Caco-2 (cell line): ENCODE measurements around the gene TINAG. TPM values are rescaled to one million over a fixed set of nuclear protein-coding genes. Genes with fewer than 3 reads are reported as not detected.

ENCODE experiments used
- BruUV-seq: library from RNA; stranded (reverse); fragments of 400-500 nt; replicated peaks from 2 replicates; lab custom pipeline; 2021; lab: Mats Ljungman, UMichigan
- CTCF ChIA-PET: fragments of 300-600 bp; sonication (Branson Sonifier 250); formaldehyde crosslinking; loops from one replicate; lab custom pipeline; 2022; ENCODE audit warnings: antibody characterized with exemption; lab: Charles Lee
- POLR2A ChIA-PET: fragments of 300-600 bp; sonication (Branson Sonifier 250); formaldehyde crosslinking; loops from one replicate; lab custom pipeline; 2022; ENCODE audit warnings: antibody characterized with exemption; lab: Charles Lee
- DNase-seq, 2 experiments: peaks; one replicate each; pipeline versions ENCODE4 v3.0.0 to v3.0.0-alpha.2; 2020 to 2022
- H3K27me3 ChIP-seq: replicated peaks from 2 replicates; pipeline ENCODE4 v1.6.0; 2011; ENCODE audit warnings: low read length; ENCODE audit not compliant: control insufficient read depth, insufficient read depth
- H3K36me3 ChIP-seq: 2 replicates; pipeline ENCODE4 v1.5.1; 2011; ENCODE audit warnings: low read length; ENCODE audit not compliant: control insufficient read depth, insufficient read depth
- H3K4me1 ChIP-seq: fragments of 250-450 bp; sonication (Bioruptor Pico); 2 replicates; pipeline ENCODE4 v1.5.1; 2020; ENCODE audit warnings: mild to moderate bottlenecking
- H3K4me3 ChIP-seq: 2 replicates; pipeline ENCODE4 v1.5.1; 2011; ENCODE audit warnings: low read depth, mild to moderate bottlenecking, control low read depth, low read length
- H3K9me3 ChIP-seq: fragments of 250-450 bp; sonication (Bioruptor Pico); 2 replicates; pipeline ENCODE4 v1.5.1; 2020; ENCODE audit warnings: mild to moderate bottlenecking, moderate library complexity
- H3K27ac Mint-ChIP-seq: one replicate; pipeline ENCODE4 v1.8.0; 2022; ENCODE audit warnings: mixed read lengths; ENCODE audit not compliant: unreplicated experiment
- H3K27me3 Mint-ChIP-seq: one replicate; pipeline ENCODE4 v1.8.0; 2022; ENCODE audit warnings: mixed read lengths; ENCODE audit not compliant: insufficient read depth, unreplicated experiment
- H3K36me3 Mint-ChIP-seq: one replicate; pipeline ENCODE4 v1.8.0; 2022; ENCODE audit warnings: mild to moderate bottlenecking, mixed read lengths; ENCODE audit not compliant: insufficient read depth, unreplicated experiment
- H3K4me1 Mint-ChIP-seq: one replicate; pipeline ENCODE4 v1.8.0; 2022; ENCODE audit warnings: low read depth, mixed read lengths; ENCODE audit not compliant: unreplicated experiment
- H3K4me3 Mint-ChIP-seq: one replicate; pipeline ENCODE4 v1.8.0; 2022; ENCODE audit warnings: mild to moderate bottlenecking, moderate library complexity, mixed read lengths; ENCODE audit not compliant: unreplicated experiment
- H3K9me3 Mint-ChIP-seq: one replicate; pipeline ENCODE4 v1.8.0; 2022; ENCODE audit warnings: mixed read lengths; ENCODE audit not compliant: unreplicated experiment
- intact Hi-C: fragments of 100-400 bp; cut with micrococcal nuclease; formaldehyde crosslinking; loops from one replicate; pipeline ENCODE4 v1.10.0; 2022; ENCODE audit not compliant: unreplicated experiment
- total RNA-seq: library from RNA; stranded (reverse); gene quantifications from 2 replicates; pipeline ENCODE4 v1.2.3, GENCODE V29; 2022
- TF ChIP-seq, protein P1 (sequence below), 2 experiments: fragments of 200-600 bp in 1 of 2; IDR thresholded peaks; 1 replicate in 1 of 2; 2 replicates in 1 of 2; pipeline versions ENCODE4 v1.5.1 to v1.8.0; 2011 to 2022; ENCODE audit warnings: antibody characterized with exemption in 1 of 2, control low read depth in 1 of 2, inconsistent platforms in 1 of 2, low read depth in 1 of 2, low read length in 1 of 2, mild to moderate bottlenecking in 1 of 2, moderate library complexity in 1 of 2; ENCODE audit not compliant: insufficient read depth in 1 of 2, severe bottlenecking in 1 of 2, unreplicated experiment in 1 of 2

The TINAG gene
- total RNA-seq, 1 experiment from 2014 or later: not detected

DNA sequence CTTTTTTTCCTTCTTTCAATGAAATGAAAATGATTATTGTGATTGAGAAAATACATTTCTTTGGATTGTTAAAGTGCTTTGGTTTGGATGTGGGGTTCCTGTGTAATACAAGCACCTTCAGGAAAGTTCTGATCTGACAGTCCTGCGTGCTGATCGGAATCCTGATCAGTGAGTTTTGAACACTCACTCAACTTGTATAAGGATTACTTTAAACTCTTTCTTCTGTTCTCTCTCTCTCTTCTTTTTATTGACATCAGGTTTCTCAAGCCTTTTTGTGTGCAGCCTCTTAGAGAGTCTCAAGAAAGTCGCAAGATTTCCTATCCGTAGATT lies 710 bp downstream of the TINAG start:
- TF ChIP-seq, protein P1, sequence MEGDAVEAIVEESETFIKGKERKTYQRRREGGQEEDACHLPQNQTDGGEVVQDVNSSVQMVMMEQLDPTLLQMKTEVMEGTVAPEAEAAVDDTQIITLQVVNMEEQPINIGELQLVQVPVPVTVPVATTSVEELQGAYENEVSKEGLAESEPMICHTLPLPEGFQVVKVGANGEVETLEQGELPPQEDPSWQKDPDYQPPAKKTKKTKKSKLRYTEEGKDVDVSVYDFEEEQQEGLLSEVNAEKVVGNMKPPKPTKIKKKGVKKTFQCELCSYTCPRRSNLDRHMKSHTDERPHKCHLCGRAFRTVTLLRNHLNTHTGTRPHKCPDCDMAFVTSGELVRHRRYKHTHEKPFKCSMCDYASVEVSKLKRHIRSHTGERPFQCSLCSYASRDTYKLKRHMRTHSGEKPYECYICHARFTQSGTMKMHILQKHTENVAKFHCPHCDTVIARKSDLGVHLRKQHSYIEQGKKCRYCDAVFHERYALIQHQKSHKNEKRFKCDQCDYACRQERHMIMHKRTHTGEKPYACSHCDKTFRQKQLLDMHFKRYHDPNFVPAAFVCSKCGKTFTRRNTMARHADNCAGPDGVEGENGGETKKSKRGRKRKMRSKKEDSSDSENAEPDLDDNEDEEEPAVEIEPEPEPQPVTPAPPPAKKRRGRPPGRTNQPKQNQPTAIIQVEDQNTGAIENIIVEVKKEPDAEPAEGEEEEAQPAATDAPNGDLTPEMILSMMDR (IDR thresholded peaks at IDR 0.05; ENCODE audit: insufficient read depth in 1 of 2, low read depth in 1 of 2, low read length in 1 of 2, severe bottlenecking in 1 of 2, unreplicated experiment in 1 of 2): no peak
- H3K36me3 Mint-ChIP-seq: no peaks in the 10 kb centered on the region
- H3K27me3 ChIP-seq: no peaks in the 10 kb centered on the region
- H3K9me3 Mint-ChIP-seq: no peaks in the 10 kb centered on the region
- intact Hi-C loops: no loop called here
- no peaks in the 10 kb centered on the region for H3K36me3 ChIP-seq
- H3K27me3 Mint-ChIP-seq: no peaks in the 10 kb centered on the region
- H3K4me1 ChIP-seq: peaks cover 10% of the 10 kb centered on the region; the same call in 1 of the 2 replicates
- BruUV-seq: no TSS peak
- H3K4me3 Mint-ChIP-seq: no peak overlapping the region
- no peak for DNase-seq
- H3K4me1 Mint-ChIP-seq: no peaks in the 10 kb centered on the region
- CTCF ChIA-PET: no interaction called here
- H3K4me3 ChIP-seq: no peak overlapping the region
- no peak overlapping the region for H3K27ac Mint-ChIP-seq
- H3K9me3 ChIP-seq: no peaks in the 10 kb centered on the region
- POLR2A ChIA-PET: no interaction called here

DNA sequence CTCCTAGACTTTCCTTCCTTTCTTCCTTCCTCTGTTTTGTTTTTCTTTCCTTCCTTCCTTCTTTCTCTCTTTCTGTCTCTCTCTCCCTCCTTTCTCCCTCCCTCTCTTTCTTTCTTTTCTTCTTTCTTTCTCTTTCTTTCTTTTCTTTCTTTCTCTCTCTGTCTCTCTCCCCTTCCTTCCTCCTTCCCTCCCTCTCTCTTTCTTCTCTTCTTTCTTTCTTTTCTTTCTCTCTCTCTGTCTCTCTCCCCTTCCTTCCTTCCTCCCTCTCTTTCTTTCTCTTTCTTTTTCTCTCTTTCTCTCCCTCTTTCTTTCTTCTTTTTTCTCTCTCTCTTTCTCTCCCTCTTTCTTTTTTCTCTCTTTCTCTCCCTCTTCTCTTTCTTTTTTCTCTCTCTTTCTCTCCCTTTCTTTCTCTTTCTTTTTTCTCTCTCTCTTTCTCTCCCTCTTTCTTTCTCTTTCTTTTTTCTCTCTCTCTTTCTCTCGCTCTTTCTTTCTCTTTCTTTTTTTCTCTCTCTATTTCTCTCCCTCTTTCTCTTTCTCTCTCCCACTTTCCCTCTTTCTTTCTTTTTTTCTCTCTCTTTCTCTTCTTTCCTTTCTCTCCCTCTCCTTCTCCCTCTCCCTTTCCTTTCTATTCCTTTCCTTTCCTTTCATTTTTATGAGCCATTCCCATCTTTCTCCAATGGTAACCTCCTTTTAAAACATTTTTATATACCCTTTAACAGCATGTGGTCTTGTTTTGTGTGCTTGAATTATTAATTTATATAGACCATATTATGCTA lies 2.3 kb downstream of the TINAG start:
- DNase-seq: no peak
- Mint-ChIP-seq H3K9me3 (no peaks in the 10 kb centered on the region), H3K4me3 (no peak overlapping the region), H3K36me3 (no peaks in the 10 kb centered on the region), H3K27ac (no peak overlapping the region), H3K4me1 (no peaks in the 10 kb centered on the region), H3K27me3 (no peaks in the 10 kb centered on the region)
- CTCF ChIA-PET: no interaction called here
- TF ChIP-seq, protein P1 (IDR thresholded peaks at IDR 0.05; ENCODE audit: insufficient read depth in 1 of 2, low read depth in 1 of 2, low read length in 1 of 2, severe bottlenecking in 1 of 2, unreplicated experiment in 1 of 2): no peak
- BruUV-seq: no TSS peak
- H3K36me3 ChIP-seq: no peaks in the 10 kb centered on the region
- no peaks in the 10 kb centered on the region for H3K9me3 ChIP-seq
- H3K4me3 ChIP-seq: no peak overlapping the region
- no peaks in the 10 kb centered on the region for H3K27me3 ChIP-seq
- POLR2A ChIA-PET: no interaction called here
- intact Hi-C loops: no loop called here
- peaks cover 10% of the 10 kb centered on the region; the same call in 1 of the 2 replicates for H3K4me1 ChIP-seq

DNA sequence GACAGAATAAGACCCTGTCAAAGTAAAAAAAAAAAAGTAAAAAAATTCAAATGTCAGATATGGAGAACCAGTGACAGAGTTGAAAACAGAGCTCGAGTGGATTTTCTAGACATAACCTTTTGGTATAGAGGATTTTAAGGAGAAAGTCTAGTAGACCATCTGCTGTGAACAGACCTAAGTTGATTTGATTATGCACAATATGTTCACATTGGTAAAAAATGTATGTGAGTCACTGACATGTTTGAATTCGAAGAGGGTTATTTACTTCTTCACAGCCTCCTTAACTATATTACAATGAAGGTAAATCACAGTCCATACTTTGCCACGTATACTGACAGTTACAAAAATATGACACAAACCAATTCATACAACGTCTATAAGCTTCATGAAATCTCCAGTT lies 7.4 kb downstream of the TINAG start:
- ChIA-PET CTCF (no interaction called here), POLR2A (no interaction called here)
- intact Hi-C loops: no loop called here
- Histone ChIP-seq H3K4me1 (no peaks in the 10 kb centered on the region), H3K27me3 (no peaks in the 10 kb centered on the region), H3K4me3 (no peak overlapping the region), H3K36me3 (no peaks in the 10 kb centered on the region), H3K9me3 (no peaks in the 10 kb centered on the region)
- no peaks in the 10 kb centered on the region for H3K9me3 Mint-ChIP-seq
- no peaks in the 10 kb centered on the region for H3K4me1 Mint-ChIP-seq
- BruUV-seq: no TSS peak
- H3K4me3 Mint-ChIP-seq: no peak overlapping the region
- H3K36me3 Mint-ChIP-seq: no peaks in the 10 kb centered on the region
- TF ChIP-seq, protein P1 (IDR thresholded peaks at IDR 0.05; ENCODE audit: insufficient read depth in 1 of 2, low read depth in 1 of 2, low read length in 1 of 2, severe bottlenecking in 1 of 2, unreplicated experiment in 1 of 2): no peak
- no peaks in the 10 kb centered on the region for H3K27me3 Mint-ChIP-seq
- no peak overlapping the region for H3K27ac Mint-ChIP-seq
- no peak for DNase-seq
